HL-60 (cell line): ENCODE measurements around the gene ALPG.

ENCODE experiments used
- CTCF ChIP-seq: IDR thresholded peaks from one replicate; pipeline ENCODE4 v1.5.1; 2011; ENCODE audit warnings: low read length, control low read depth, inconsistent platforms; ENCODE audit not compliant: insufficient read depth
- GABPA ChIP-seq: IDR thresholded peaks from 2 replicates; pipeline ENCODE4 v1.6.1; 2012; ENCODE audit warnings: low read depth
- POLR2AphosphoS5 ChIP-seq: IDR thresholded peaks from 2 replicates; pipeline ENCODE4 v1.6.1; 2012; ENCODE audit warnings: low read depth
- REST ChIP-seq: IDR thresholded peaks from 2 replicates; pipeline ENCODE4 v1.6.1; 2012; ENCODE audit warnings: low read depth; ENCODE audit not compliant: insufficient replicate concordance
- SPI1 ChIP-seq: IDR thresholded peaks from 2 replicates; pipeline ENCODE4 v1.6.1; 2012; ENCODE audit warnings: low read depth, mild to moderate bottlenecking, borderline replicate concordance

GRCh38 chr2:232420463-232421188 is 14.0 kb downstream of the ALPG start:
- TF ChIP-seq GABPA (no peak), CTCF (no peak), POLR2AphosphoS5 (no peak), REST (no peak), SPI1 (no peak)
